ENCODE measurements around the gene CCP110.

DNA sequence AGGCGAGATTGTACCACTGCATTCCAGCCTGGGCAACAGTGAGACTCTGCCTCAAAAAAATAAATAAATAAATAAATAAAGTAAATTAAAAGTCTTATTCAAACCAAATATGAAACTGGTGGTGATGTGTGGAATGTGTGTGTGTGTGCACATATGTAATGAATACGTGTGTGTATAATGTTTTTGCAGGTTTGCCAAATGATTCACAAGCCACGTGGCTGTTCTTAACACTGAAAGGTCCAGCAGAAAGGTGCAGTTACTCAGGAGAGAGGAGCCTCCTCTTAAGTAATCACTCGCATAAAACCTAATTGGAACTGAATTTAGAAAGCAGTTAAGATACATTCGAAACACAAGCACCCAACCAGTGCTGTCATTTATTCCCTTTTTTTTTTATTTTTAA, 24.7 kb upstream of the CCP110 start:
- TF ChIP-seq POLR2AphosphoS5 (IDR thresholded peaks at IDR 0.05; ENCODE audit: borderline replicate concordance, low read depth, low read length) = no peak
- no peak for TF ChIP-seq EZH2 (IDR thresholded peaks at IDR 0.05)
- TF ChIP-seq FOXP2 (optimal IDR thresholded peaks at IDR 0.05; ENCODE audit: control extremely low read depth, extremely low read length, insufficient read depth) = no peak
